CD14-positive monocyte (primary cell): ENCODE results near the gene TCF4. TPM values are rescaled to one million over a fixed set of nuclear protein-coding genes. Genes with fewer than 3 reads are reported as not detected.

Experiments used
- DNase-seq, 3 donors: peaks; one replicate each; pipeline ENCODE4 v3.0.0-alpha.2; 2011 to 2022
- H2AFZ ChIP-seq: 2 replicates; pipeline ENCODE4 v1.6.0; 2012; ENCODE audit warnings: mild to moderate bottlenecking, low read depth, low read length, inconsistent platforms; ENCODE audit not compliant: insufficient read depth, poor library complexity, severe bottlenecking
- H3K27ac ChIP-seq, 2 donors: 1 replicate in 1 of 2; 2 replicates in 1 of 2; pipeline ENCODE4 v1.5.1; 2012 to 2013; ENCODE audit warnings: low read length in 2 of 2, control low read depth in 1 of 2, inconsistent platforms in 1 of 2, low read depth in 1 of 2, mild to moderate bottlenecking in 1 of 2
- H3K27me3 ChIP-seq, 2 donors: one replicate each; pipeline versions ENCODE4 v1.6.0 to v1.6.1; 2011 to 2013; ENCODE audit warnings: low read length in 2 of 2; ENCODE audit not compliant: control insufficient read depth in 2 of 2, insufficient read depth in 2 of 2
- H3K36me3 ChIP-seq, 2 donors: replicated peaks in 1 of 2; 1 replicate in 1 of 2; 2 replicates in 1 of 2; pipeline versions ENCODE4 v1.5.1 to v1.6.1; 2012 to 2013; ENCODE audit warnings: low read length in 2 of 2, control low read depth in 1 of 2, inconsistent platforms in 1 of 2, mild to moderate bottlenecking in 1 of 2; ENCODE audit not compliant: insufficient read depth in 2 of 2, control insufficient read depth in 1 of 2
- H3K4me1 ChIP-seq, 2 donors: 1 replicate in 1 of 2; 2 replicates in 1 of 2; pipeline versions ENCODE4 v1.5.1 to v1.6.1; 2012 to 2013; ENCODE audit warnings: low read length in 2 of 2, control low read depth in 1 of 2, inconsistent platforms in 1 of 2, mild to moderate bottlenecking in 1 of 2, moderate library complexity in 1 of 2; ENCODE audit not compliant: insufficient read depth in 2 of 2, control insufficient read depth in 1 of 2
- H3K4me2 ChIP-seq: replicated peaks from 2 replicates; pipeline ENCODE3; 2012; ENCODE audit warnings: low read length, moderate library complexity, mild to moderate bottlenecking; ENCODE audit not compliant: poor library complexity, severe bottlenecking; ENCODE audit errors: extremely low read depth
- H3K4me3 ChIP-seq, 3 experiments: fragments of 200-600 bp in 1 of 3; sonication (generic) in 1 of 3; replicated peaks in 1 of 3; 1 replicate in 2 of 3; 2 replicates in 1 of 3; pipeline ENCODE4 v1.5.1; 2011 to 2013; ENCODE audit warnings: low read length in 3 of 3, mild to moderate bottlenecking in 3 of 3, control low read depth in 2 of 3, low read depth in 2 of 3, inconsistent platforms in 1 of 3, moderate library complexity in 1 of 3
- H3K79me2 ChIP-seq: 2 replicates; pipeline ENCODE4 v1.6.0; 2012; ENCODE audit warnings: mild to moderate bottlenecking, control low read depth, inconsistent platforms, low read length, moderate library complexity; ENCODE audit not compliant: insufficient read depth
- H3K9ac ChIP-seq: 2 replicates; pipeline ENCODE4 v1.6.0; 2017; ENCODE audit warnings: low read length, mild to moderate bottlenecking; ENCODE audit not compliant: insufficient read depth, poor library complexity, severe bottlenecking
- H3K9me3 ChIP-seq, 2 donors: replicated peaks in 1 of 2; 1 replicate in 1 of 2; 2 replicates in 1 of 2; pipeline versions ENCODE4 v1.5.1 to v1.6.1; 2012 to 2013; ENCODE audit warnings: low read length in 2 of 2, control low read depth in 1 of 2; ENCODE audit not compliant: control insufficient read depth in 1 of 2, insufficient read depth in 1 of 2
- H4K20me1 ChIP-seq: 2 replicates; pipeline ENCODE4 v1.6.0; 2012; ENCODE audit warnings: mild to moderate bottlenecking, low read length, control low read depth, moderate library complexity; ENCODE audit not compliant: insufficient read depth
- H3K27ac Mint-ChIP-seq, 7 donors: one replicate each; pipeline ENCODE4 v1.8.0; 2020; ENCODE audit warnings: mild to moderate bottlenecking in 7 of 7, mixed read lengths in 7 of 7, moderate library complexity in 6 of 7, inconsistent platforms in 2 of 7
- H3K27me3 Mint-ChIP-seq, 3 donors: one replicate each; pipeline ENCODE4 v1.8.0; 2021 to 2022; ENCODE audit warnings: low read depth in 3 of 3, mild to moderate bottlenecking in 3 of 3, mixed read lengths in 3 of 3, moderate library complexity in 3 of 3, inconsistent platforms in 1 of 3
- H3K36me3 Mint-ChIP-seq, 2 donors: one replicate each; pipeline ENCODE4 v1.8.0; 2020; ENCODE audit warnings: mixed read lengths in 2 of 2, inconsistent platforms in 1 of 2, mild to moderate bottlenecking in 1 of 2
- H3K4me1 Mint-ChIP-seq: one replicate; pipeline ENCODE4 v1.8.0; 2020; ENCODE audit warnings: mild to moderate bottlenecking, mixed read lengths
- H3K4me3 Mint-ChIP-seq, 2 donors: one replicate each; pipeline ENCODE4 v1.8.0; 2020; ENCODE audit warnings: mild to moderate bottlenecking in 2 of 2, mixed read lengths in 2 of 2, moderate library complexity in 1 of 2
- H3K9me3 Mint-ChIP-seq, 7 donors: one replicate each; pipeline ENCODE4 v1.8.0; 2020 to 2022; ENCODE audit warnings: mixed read lengths in 7 of 7, mild to moderate bottlenecking in 6 of 7, moderate library complexity in 6 of 7, inconsistent platforms in 2 of 7
- WGBS: methylation state at CpG from one replicate; pipeline ENCODE4 v1.1.5; 2013; ENCODE audit warnings: missing lambda C conversion rate; ENCODE audit not compliant: insufficient coverage; 5-methylcytosine and 5-hydroxymethylcytosine counted together
- intact Hi-C, 2 donors: fragments of 100-400 bp; cut with micrococcal nuclease; formaldehyde crosslinking; loops; one replicate each; pipeline versions ENCODE4 v1.15.0 to v1.15.1; 2023
- polyA plus RNA-seq, 3 donors: library from polyadenylated mRNA; depleted of rRNA in 1 of 3; unstranded in 2 of 3; stranded (reverse) in 1 of 3; fragments of 300-500 nt in 2 of 3; fragments of >200 nt in 1 of 3; fragmentation: Illumina TruSeq in 2 of 3; gene quantifications; 1 replicate in 2 of 3; 2 replicates in 1 of 3; pipeline ENCODE4 v1.2.3, GENCODE V29; 2012 to 2021
- TF ChIP-seq, protein P1 (sequence below): fragments of 200-600 bp; IDR thresholded peaks from one replicate; pipeline ENCODE4 v1.8.0; 2022; ENCODE audit warnings: antibody characterized with exemption, mild to moderate bottlenecking

Gene TCF4
- polyA plus RNA-seq, 3 donors, result 5.9 to 12.9 (median 10.7) TPM

DNA sequence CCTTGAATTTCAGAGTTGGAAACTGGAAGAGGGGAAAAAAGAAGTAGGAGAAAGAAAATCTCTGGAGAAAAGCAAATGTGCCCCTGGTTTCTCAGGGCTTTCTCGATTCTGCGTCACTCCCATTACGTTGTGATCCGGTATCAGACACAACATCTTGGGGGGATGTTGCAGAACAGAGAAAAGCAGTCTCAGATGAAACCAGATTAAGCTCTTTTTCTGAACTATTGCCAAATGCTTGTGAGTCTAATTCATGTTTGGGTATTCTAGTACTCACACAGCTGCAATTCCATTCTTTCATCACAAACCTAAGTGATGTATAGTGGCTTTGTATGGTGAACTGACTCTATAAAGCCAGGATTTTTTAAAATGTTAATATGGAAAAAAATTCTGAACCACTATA, 233.2 kb downstream of the TCF4 start:
- TF ChIP-seq, protein P1, sequence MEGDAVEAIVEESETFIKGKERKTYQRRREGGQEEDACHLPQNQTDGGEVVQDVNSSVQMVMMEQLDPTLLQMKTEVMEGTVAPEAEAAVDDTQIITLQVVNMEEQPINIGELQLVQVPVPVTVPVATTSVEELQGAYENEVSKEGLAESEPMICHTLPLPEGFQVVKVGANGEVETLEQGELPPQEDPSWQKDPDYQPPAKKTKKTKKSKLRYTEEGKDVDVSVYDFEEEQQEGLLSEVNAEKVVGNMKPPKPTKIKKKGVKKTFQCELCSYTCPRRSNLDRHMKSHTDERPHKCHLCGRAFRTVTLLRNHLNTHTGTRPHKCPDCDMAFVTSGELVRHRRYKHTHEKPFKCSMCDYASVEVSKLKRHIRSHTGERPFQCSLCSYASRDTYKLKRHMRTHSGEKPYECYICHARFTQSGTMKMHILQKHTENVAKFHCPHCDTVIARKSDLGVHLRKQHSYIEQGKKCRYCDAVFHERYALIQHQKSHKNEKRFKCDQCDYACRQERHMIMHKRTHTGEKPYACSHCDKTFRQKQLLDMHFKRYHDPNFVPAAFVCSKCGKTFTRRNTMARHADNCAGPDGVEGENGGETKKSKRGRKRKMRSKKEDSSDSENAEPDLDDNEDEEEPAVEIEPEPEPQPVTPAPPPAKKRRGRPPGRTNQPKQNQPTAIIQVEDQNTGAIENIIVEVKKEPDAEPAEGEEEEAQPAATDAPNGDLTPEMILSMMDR, result no peak
- Mint-ChIP-seq H3K9me3 (peaks cover 0 to 7% (median 3%) of the 10 kb centered on the region in 7 donors), H3K27ac (no peak overlapping the region), H3K36me3 (peaks cover 0 to 3% of the 10 kb centered on the region in 2 donors), H3K4me3 (no peak overlapping the region), H3K27me3 (no peaks in the 10 kb centered on the region), H3K4me1 (peaks cover 19% of the 10 kb centered on the region)
- H3K9me3 ChIP-seq, result peaks cover 0 to 3% of the 10 kb centered on the region in 2 donors
- no peak overlapping the region for H2AFZ ChIP-seq
- H3K79me2 ChIP-seq, result no peaks in the 10 kb centered on the region
- no peak overlapping the region for H3K9ac ChIP-seq
- WGBS, result 23% methylated on average over 2 of the region's 4 CpGs
- no peak overlapping the region for H3K27ac ChIP-seq
- H3K4me2 ChIP-seq, result no peak overlapping the region
- DNase-seq, result no peak
- H3K27me3 ChIP-seq, result no peaks in the 10 kb centered on the region
- H4K20me1 ChIP-seq, result no peaks in the 10 kb centered on the region
- peaks cover 0 to 4% of the 10 kb centered on the region in 2 donors for H3K4me1 ChIP-seq
- H3K4me3 ChIP-seq, result no peak overlapping the region
- no peaks in the 10 kb centered on the region for H3K36me3 ChIP-seq
- intact Hi-C loops, result no loop called here

DNA sequence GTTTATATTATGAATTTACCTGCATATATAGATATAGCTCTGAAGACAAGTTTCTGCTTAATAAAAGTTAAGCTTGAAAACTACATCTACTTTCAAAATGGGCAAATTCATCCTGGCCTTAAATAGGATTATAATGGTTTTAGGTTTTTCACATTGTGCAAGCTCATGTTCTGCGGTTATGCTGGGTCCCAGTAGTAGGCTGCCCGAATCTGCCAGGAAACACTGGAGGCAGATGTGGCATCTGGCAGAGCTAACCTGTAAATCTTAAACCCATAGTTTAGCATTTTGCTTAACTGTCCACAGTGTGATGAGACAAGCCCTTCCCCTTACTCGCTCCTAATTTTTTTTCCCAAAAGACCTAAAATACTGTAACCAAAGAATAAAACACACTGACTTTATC, 234.2 kb downstream of the TCF4 start:
- no peak for DNase-seq
- peak overlapping the region in 1 of 7 donors; percentile 26 for H3K27ac Mint-ChIP-seq
- no peaks in the 10 kb centered on the region for H3K27me3 Mint-ChIP-seq

More for the DNA sequence above, 234.2 kb downstream of the TCF4 start:
- Histone ChIP-seq H3K4me1 (peaks cover 0 to 4% of the 10 kb centered on the region in 2 donors), H3K9ac (no peak overlapping the region), H3K27me3 (no peaks in the 10 kb centered on the region), H2AFZ (no peak overlapping the region), H3K27ac (no peak overlapping the region), H4K20me1 (no peaks in the 10 kb centered on the region), H3K4me2 (no peak overlapping the region), H3K36me3 (no peaks in the 10 kb centered on the region), H3K4me3 (no peak overlapping the region), H3K9me3 (peaks cover 0 to 3% of the 10 kb centered on the region in 2 donors), H3K79me2 (no peaks in the 10 kb centered on the region)
- intact Hi-C loops, result no loop called here
- TF ChIP-seq, protein P1, result no peak
- no peak overlapping the region for H3K4me3 Mint-ChIP-seq
- peaks cover 19% of the 10 kb centered on the region for H3K4me1 Mint-ChIP-seq
- WGBS, result 0% methylated on average over 1 of the region's 3 CpGs
- H3K36me3 Mint-ChIP-seq, result peaks cover 0 to 4% of the 10 kb centered on the region in 2 donors
- peaks cover 0 to 5% (median 3%) of the 10 kb centered on the region in 7 donors for H3K9me3 Mint-ChIP-seq
